ENCODE results near the gene EIF4G1.

EIF4G1 gene

DNA sequence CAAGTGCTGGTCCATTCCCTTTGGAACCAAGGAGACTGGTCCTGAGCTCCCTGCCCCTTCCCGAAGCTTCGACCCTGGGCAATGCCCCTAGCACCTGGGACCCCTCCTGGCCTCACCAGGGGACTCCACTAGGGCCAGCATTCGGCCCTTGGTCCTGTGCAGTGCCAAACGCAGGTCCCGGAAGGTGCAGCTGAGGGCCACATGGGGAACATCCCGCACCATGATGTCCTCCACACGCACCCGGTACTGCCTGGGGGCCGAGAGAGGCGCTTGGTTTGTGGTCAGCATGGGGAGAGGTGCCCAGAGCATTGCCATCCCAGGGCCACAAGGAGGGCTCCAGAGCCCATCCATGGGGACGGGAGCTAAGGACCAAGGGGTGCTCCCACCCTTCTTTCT is 39.1 kb downstream of the EIF4G1 start:
- no peak for DNase-seq

DNA sequence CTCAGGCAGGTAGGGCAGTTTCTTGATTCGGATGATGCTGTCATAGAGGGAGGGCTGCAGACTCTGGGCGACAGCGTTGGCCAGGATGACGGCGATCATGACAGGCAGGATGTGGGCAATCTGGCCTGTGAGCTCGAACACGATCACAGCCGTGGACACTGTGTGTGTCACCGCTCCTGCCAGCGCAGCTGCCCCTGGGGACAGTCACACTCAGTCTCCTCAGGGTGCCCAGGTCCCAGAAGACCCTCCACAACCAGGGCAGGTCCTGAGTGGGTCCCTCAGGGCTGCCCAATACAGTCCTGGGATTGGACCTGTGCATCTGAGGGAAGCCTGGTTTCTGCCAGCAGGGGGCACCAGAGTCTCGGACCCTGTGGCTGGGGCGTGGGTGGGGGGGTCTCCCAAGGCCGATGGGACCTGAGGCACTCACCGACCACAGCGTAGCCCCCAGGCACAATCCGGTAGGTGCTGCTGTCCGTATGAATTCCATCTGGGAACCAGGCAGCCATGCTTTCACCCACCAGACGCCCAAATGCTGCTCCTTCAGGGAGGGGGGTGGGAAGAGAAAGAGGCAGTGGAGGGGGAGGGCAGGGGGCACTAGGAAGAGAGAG is 39.8 kb downstream of the EIF4G1 start:
- peak; percentile 49 for DNase-seq

DNA sequence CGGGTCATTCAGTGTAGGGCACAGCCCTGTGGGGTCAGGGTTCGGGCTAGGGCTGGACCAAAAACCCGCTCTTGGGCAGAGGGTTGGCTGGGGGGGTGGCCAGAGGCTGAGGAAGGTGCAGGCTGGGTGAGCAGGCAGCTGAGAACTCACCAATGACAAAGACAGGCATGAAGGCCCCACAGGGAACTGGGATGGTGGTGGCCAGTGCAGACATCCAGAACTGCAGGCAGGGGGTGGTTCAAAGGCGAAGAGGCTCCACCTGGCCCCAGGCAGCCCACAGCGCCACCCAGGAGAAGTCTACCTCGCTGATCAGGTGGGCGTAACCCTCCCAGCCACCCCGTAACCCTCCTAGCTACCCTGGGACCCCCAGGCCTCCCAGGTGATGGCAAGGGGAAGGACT is 40.3 kb downstream of the EIF4G1 start:
- DNase-seq: no peak

DNA sequence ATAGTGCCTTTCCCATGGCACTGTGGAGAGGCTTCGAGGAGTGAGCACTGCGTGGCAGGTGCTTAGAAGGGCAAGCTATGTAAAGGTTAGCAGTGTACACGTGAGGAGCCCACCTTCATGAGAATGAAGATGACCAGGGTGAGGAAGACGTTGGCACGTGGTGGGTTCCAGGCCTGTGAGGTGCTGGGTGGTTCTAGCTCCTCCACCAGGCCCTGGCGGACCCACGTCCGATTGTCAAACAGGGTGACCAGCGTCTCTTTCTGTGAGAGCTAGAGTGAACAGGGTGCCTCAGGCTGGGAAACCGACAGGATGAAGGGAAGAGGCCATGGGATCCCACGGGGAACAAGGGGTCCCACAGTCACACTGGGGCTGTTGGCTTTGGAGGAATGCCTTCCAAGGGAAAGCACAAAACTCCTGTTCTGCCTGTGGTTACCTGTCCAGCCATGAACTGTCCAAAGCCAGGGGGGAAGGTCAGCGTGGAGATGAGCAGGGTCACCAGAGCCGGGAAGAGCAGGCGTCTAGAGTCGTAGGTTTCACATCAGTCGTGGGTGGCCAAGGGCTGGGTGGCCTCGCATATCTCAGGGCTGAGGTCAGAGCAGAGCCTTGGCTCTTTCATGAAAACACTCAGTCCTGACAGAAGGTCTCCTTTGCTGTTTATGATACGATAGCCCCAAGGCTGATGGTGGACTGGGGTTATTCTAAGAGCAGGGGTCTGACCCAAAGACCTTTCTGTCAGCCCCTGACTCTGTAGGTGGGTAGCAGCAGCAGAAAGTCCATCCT is 41.0 kb downstream of the EIF4G1 start:
- no peak for DNase-seq

DNA sequence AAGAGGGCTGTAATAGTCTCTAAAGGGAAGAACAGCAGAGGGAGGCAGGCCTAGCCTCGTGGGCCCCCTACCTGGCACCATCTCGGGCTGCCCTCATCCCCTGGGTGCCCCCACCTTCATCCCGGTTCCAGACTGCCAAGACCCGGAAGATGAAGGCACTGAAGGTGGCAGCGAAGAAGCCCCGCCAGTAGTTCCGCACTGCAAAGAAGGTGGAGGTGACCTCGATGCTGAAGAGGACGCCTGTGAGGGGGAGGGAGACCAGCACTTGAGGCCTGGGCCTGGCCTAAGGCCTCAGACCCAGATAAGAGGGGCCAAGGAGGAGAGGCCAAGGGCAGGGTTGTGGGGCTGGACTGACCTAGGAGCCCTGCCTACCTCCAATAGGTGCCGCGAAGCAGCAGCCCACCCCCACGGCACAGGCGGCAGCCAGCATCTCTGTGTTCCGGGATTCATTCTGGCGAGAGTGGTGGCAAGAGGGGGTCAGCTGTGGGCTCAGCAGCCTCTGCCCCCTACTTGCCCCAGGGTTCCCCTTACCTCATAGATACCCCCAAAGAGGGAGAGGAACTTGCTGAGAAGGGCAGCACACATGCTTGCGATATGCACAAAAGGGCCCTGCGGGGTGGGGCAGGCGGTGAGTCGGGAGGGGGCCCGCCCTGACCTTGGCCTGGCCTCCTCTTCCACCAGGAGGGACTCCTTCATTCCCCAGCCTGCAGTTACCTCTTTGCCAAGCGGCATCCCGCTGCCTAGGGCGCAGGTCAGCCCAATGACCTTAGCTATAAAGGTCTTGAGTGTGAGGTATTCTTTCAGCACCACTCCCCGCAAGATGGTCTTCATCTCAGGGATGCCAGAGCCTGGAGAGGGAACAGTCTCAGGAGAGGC is 43.1 kb downstream of the EIF4G1 start:
- DNase-seq: no peak

DNA sequence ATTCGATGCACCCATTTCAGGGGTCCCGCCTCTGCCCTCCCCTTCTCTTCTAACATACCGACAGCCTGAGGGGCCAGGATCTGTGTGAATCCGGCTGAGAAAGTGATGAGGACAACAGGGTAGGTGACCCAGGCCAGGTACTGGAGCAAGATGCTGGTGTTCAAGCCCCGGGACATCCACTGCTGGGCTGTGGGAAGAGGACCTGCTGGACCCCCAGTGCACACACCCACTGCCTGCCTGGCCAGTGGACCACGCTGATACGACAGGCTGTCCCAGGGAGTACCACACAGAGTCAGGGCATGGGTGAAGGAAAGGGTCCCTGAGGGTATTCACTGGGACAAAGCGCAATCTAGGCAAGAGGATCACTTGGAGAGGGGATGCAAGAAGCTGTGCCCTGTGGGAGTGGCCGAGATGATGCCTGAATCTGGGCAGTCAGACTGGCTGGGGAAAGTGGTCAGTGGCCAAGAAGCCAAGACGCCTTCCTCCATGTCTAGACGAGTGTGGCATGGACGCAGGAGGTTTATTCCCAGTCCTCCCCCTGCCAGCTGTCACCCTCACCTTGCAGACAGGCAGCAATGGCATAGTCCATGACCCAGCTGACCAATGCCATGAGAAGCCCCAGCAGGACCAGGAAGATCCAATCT is 43.8 kb downstream of the EIF4G1 start:
- DNase-seq: no peak

DNA sequence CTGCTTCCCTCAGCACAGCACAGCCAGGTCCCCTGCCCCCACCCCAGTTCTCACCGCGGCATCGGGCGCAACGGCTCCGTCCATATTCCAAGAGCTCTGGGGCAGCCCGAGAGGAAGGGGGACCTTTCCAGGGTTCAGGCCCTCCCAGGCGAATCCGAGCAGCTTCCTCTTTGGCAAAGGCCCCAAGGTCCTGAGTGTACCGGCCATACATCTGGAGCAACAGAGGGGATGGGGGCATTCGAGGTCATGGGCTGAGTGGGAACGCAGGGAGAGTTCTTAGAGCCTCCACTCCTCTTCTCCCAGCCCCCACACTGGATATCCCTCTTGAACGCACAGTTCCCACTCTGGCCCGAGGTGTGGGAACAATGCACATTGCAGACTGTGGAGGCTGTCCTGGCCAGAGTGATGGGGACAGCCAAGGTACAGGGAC is 44.5 kb downstream of the EIF4G1 start:
- DNase-seq: no peak

DNA sequence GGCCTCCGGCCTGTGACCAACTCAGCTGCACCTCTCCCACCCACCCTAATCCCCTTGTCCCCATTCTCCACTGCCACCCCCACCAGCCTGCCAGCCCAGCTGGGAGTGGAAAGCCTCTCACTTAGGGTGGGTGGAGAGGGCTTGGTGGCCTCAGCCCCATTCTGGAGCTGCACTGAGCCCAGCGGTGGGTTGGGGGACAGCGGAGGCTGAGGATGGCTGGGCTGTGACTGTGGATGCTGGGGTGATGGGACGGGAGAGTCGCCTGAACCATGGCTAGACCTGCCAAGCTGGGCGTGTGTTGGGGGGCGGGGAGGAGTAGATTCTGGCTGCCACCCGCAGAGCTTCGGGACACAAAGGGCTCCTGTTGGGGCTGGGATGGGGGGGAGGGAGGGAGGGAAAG is 45.2 kb downstream of the EIF4G1 start:
- DNase-seq: no peak

DNA sequence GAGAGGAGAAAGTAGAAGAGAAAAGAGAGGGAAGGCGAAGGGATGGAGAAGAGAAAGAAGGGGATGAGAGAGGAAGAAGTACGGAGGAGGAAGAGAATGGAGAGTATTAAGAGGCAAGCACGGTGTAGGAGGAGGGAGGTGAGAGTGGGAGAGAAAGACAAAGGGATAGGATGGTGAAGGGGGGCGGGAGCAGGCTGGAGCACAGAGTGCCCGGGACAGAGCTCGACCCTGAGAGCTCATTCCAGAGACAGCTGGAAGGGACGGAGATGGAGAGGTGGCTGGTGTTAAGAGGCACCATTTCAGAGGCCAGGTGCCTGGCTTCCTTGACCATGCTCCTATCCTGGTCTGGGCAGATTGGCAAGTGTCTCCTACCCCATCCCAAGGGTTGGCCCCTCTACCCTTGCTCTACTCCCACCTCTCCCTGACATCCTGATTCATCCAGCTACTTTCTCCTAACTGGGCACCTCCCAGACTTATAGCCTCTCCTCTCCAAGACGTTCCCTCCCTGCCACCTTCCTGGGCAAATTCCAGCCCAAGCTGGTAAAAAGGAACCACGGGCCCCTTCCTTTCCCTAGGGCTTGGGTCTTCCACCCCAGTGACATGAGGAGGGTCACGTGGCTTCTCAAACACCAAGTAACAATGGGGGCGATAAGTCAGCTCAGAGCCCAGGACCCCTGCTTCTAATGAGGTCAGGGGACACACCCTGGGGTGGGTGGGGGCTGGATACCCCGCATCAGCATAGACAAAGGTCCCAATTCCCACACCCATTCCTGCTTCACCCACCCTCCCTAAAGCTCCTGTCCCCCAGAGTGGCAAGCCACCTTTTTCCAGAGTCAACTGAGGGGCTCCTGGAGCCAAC is 45.9 kb downstream of the EIF4G1 start:
- no peak for DNase-seq

- no peak for DNase-seq
Observed at GRCh38 chr3:184360929-184361531, 46.6 kb downstream of the EIF4G1 start.

DNA sequence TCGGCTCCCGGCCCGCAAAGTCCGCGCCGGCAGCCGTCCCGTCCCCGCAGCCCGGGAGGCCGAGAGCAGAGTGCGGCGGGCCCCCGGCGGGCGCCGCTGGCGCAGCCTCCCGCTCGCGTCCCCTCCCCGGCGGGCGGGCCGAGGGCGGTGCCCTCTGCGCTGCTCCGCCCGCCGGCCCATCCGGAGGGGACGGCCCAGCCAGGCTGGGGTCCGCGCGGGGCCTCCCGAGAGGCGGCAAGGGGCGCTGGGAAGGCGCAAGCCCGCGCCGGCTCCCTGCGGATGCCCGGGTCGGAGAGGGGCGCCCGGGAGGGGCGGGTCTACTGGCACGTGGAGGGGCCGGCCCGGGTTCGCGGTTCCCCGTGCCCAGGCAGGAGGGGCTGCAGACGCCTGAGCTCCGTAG is 47.1 kb downstream of the EIF4G1 start, which contains the start of the genes CLCN2 and POLR2H:
TSS of gene CLCN2 (minus strand) at position 74 of the 400 bp plus-strand sequence. CDS start 126 bp downstream, outside the sequence.
TSS of gene POLR2H (plus strand) at position 179 of the 400 bp plus-strand sequence. CDS start 1,783 bp downstream, outside the sequence.
- peak; percentile 51 for DNase-seq

- DNase-seq: peak; percentile 86
Observed at GRCh38 chr3:184361932-184362667, 47.7 kb downstream of the EIF4G1 start.

DNA sequence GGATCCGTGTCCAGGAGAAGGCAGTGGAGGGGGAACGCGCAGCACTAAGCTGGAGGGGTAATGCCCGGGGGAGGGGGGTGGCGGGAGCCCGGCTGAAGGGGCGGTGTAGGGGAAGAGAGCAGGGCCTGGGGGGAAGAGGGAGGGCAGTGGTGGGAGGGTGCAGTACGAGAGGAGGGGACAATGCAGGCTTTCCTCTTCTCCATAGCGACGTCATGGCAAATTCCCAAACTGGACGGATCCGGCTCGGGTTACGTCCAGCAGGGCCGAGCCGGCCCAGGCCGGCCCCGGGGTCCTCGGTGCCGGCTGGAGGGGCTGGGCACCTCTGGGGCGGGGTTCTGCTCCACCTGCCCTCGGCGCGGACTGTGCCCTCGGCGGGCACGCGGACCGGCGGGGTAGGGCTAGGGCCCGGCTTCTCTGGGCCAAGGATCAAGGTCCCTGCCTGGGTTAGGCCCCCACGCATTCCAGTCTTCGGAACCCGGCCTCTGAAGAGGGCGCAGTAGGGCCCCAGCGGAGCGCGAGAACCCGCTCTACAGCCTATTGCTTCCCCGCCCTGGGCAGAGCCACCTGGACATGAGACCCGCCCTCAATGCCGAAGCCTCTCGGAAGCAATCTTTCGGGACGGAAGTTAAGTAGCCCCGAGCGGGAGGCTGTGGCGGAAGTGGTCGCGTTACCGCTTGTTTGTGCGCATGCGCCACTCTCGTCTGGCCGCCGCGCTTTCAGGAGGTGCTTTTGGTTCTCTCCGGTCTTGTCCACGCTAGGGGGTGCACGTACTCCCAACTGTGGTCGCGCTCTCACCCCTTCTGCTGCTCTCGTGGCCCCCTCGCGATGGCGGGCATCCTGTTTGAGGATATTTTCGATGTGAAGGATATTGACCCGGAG is 48.5 kb downstream of the EIF4G1 start:
- DNase-seq: peak; percentile 98

GRCh38 chr3:184366619-184367289 is 52.3 kb downstream of the EIF4G1 start:
- no peak for DNase-seq

- no peak for DNase-seq
Observed at GRCh38 chr3:184368116-184368515, 53.7 kb downstream of the EIF4G1 start.

DNA sequence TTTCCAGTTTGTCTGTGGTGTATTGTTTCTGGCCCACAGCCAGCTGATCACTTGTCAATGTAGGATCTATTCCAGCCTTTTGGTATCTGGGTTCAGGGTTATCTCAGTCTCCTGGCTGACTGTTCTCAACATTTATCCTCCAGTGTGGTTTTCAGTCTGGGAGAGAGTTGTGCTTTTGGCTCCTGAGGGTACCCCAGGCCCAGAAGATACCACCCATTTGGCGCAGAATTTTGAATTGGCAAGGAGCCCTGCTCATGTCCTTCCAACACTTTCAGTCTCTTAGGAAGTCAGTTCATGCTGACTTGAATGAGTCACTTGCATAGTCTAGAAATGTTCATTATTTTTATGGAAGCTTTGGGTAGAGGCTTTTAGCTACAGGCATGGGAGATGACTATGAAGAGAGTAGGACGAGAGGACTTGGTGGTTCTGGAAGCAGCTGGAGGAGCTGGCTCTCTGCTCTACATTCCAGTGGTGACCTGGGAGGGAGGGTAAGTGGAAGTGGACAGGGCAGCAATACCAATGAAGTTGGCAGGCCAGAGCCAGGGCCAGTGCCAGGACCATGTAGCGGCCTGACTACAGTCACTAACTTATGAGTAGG is 54.3 kb downstream of the EIF4G1 start:
- DNase-seq: no peak

- peak; percentile 82 for DNase-seq
Observed at GRCh38 chr3:184371570-184372018, 57.2 kb downstream of the EIF4G1 start.

GRCh38 chr3:184372296-184372821 is 58.0 kb downstream of the EIF4G1 start:
- DNase-seq: no peak
